Neural cell (in vitro differentiated cells): ENCODE results near the gene EEIG1.

Experiments
- EP300 ChIP-seq: fragments of 450-650 bp; conservative IDR thresholded peaks from 2 replicates; pipeline ENCODE4 v1.6.1; 2014; ENCODE audit warnings: antibody characterized with exemption, mild to moderate bottlenecking, moderate library complexity; ENCODE audit not compliant: poor library complexity, severe bottlenecking
- EZH2 ChIP-seq: fragments of 200-600, 300-800 bp; shearing (Covaris generic), sonication (generic); IDR thresholded peaks from 2 replicates; pipeline ENCODE4 v1.6.1; 2014; ENCODE audit warnings: antibody characterized with exemption, low read length, borderline replicate concordance, mild to moderate bottlenecking; ENCODE audit not compliant: insufficient read depth, poor library complexity, severe bottlenecking
- MXI1 ChIP-seq: fragments of 450-650 bp; conservative IDR thresholded peaks from 2 replicates; pipeline ENCODE4 v1.6.1; 2014; ENCODE audit warnings: antibody characterized with exemption, mild to moderate bottlenecking; ENCODE audit not compliant: poor library complexity, severe bottlenecking
- POLR2AphosphoS5 ChIP-seq: IDR thresholded peaks from 2 replicates; pipeline ENCODE4 v1.6.1; 2012
- RAD21 ChIP-seq: fragments of 450-650 bp; conservative IDR thresholded peaks from 2 replicates; pipeline ENCODE4 v1.6.1; 2014; ENCODE audit warnings: antibody characterized with exemption, mild to moderate bottlenecking, moderate library complexity
- SMC3 ChIP-seq: fragments of 450-650 bp; conservative IDR thresholded peaks from 2 replicates; pipeline ENCODE4 v1.6.1; 2014; ENCODE audit warnings: antibody characterized with exemption, mild to moderate bottlenecking, moderate library complexity; ENCODE audit not compliant: poor library complexity
- TF ChIP-seq, protein P1 (sequence below): fragments of 450-650 bp; IDR thresholded peaks from 2 replicates; pipeline ENCODE4 v1.5.1; 2014; ENCODE audit warnings: antibody characterized with exemption, mild to moderate bottlenecking, moderate library complexity; ENCODE audit not compliant: poor library complexity, severe bottlenecking
- TF ChIP-seq, protein P2 (sequence below): IDR thresholded peaks from 2 replicates; pipeline ENCODE4 v1.6.1; 2012; ENCODE audit warnings: borderline replicate concordance

GRCh38 chr9:127979015-127979332 is 1.8 kb downstream of the EEIG1 start:
- TF ChIP-seq, protein P1, sequence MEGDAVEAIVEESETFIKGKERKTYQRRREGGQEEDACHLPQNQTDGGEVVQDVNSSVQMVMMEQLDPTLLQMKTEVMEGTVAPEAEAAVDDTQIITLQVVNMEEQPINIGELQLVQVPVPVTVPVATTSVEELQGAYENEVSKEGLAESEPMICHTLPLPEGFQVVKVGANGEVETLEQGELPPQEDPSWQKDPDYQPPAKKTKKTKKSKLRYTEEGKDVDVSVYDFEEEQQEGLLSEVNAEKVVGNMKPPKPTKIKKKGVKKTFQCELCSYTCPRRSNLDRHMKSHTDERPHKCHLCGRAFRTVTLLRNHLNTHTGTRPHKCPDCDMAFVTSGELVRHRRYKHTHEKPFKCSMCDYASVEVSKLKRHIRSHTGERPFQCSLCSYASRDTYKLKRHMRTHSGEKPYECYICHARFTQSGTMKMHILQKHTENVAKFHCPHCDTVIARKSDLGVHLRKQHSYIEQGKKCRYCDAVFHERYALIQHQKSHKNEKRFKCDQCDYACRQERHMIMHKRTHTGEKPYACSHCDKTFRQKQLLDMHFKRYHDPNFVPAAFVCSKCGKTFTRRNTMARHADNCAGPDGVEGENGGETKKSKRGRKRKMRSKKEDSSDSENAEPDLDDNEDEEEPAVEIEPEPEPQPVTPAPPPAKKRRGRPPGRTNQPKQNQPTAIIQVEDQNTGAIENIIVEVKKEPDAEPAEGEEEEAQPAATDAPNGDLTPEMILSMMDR, result no peak
- no peak for TF ChIP-seq POLR2AphosphoS5
- no peak for TF ChIP-seq EZH2
- no peak for TF ChIP-seq EP300
- no peak for TF ChIP-seq RAD21
- TF ChIP-seq, protein P2, sequence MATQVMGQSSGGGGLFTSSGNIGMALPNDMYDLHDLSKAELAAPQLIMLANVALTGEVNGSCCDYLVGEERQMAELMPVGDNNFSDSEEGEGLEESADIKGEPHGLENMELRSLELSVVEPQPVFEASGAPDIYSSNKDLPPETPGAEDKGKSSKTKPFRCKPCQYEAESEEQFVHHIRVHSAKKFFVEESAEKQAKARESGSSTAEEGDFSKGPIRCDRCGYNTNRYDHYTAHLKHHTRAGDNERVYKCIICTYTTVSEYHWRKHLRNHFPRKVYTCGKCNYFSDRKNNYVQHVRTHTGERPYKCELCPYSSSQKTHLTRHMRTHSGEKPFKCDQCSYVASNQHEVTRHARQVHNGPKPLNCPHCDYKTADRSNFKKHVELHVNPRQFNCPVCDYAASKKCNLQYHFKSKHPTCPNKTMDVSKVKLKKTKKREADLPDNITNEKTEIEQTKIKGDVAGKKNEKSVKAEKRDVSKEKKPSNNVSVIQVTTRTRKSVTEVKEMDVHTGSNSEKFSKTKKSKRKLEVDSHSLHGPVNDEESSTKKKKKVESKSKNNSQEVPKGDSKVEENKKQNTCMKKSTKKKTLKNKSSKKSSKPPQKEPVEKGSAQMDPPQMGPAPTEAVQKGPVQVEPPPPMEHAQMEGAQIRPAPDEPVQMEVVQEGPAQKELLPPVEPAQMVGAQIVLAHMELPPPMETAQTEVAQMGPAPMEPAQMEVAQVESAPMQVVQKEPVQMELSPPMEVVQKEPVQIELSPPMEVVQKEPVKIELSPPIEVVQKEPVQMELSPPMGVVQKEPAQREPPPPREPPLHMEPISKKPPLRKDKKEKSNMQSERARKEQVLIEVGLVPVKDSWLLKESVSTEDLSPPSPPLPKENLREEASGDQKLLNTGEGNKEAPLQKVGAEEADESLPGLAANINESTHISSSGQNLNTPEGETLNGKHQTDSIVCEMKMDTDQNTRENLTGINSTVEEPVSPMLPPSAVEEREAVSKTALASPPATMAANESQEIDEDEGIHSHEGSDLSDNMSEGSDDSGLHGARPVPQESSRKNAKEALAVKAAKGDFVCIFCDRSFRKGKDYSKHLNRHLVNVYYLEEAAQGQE, result no peak
- no peak for TF ChIP-seq SMC3
- TF ChIP-seq MXI1, result no peak
